ENCODE data around the gene POR. TPM values are rescaled to one million over a fixed set of nuclear protein-coding genes. Genes with fewer than 3 reads are reported as not detected.
A peak's percentile ranks its signal among the peaks of the same experiment; 100 is the strongest.
"Not testable (repeated sequence)": the region's sequence is repeated elsewhere in the genome, so short reads cannot be mapped to it uniquely, and the experiment has no call there.

The POR gene
- total RNA-seq, 1 donor from 2014 or later: 71.5 TPM

DNA sequence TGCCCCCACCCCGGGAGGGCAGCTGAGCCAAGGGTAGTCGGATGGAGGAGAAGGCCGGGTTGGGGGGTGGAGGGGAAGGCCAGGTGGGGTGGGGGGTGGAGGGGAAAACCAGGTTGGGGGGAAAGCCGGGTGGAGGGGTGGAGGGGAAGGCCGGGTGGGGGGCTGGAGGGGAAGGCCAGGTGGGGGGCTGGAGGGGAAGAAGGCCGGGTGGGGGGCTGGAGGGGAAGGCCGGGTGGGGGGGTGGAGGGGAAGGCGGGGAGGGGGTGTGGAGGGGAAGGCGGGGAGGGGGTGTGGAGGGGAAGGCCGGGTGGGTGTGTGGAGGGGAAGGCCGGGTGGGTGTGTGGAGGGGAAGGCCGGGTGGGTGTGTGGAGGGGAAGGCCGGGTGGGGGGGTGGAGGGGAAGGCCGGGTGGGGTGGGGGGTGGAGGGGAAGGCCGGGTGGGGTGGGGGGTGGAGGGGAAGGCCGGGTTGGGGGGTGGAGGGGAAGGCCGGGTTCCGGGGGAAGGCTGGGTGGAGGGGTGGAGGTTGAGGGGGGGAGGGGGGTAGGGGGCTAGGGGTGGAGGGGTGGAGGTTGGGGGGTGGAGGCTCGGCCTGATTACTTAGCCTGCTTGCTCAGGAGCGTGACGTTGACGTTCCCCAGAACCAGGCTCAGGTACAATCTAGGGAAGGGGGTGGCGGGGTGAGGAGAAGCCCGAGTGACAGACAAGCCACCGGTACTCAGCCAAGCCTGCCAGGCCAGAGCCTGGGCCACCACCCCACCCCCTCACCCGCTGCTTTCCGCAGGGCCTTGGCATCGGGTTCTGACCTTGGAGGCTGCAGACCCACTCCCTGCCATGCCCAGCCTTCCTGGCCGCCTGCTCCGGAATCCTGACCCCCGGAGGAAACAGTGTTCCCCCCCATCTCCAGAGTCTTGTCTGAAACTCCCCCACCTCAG is 73.9 kb downstream of the POR start:
- peak; percentile 45 for DNase-seq (ENCODE audit: low spot score)

DNA sequence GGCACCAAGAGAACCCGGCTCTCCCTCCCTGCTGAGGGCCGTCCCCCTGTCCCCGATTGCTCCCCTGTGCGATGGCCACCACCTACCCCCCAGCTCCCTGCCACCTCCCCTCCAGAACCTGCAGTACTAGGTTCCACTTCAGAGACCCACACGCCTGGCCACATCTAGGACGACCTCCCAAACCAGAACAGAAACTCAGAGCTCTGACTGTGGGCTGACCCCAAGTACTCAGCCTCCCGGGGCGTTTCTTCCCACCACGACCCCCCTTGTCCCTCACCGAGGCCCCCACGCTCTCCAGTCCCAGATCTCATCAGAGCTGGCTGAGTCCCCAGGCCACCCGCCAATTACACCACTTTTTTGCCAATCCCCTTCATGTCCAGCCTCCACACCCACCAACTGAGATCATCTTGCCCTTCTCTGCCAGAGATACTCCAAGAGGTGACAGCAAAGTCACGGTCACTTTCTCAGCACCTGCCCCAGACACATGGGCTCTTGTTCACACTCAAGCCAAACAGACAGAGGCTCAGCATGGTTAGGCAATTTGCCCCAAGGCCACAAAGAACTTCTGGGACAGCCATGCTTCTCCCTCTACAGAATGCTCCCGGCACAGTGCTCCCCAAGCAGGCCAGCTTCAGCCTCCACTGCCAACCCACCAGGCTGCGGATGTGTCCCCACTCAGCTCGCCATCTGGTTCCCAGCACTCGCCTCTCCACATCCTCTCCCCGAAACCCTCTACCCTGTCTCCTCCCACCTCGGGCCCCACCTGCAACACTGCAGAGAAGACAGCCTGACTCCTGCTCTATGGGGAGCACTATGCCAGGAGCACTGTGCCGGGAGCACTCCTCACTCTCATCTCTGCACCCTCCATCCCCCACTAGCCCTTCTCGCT is 74.8 kb downstream of the POR start:
- DNase-seq (ENCODE audit: low spot score): no peak

DNA sequence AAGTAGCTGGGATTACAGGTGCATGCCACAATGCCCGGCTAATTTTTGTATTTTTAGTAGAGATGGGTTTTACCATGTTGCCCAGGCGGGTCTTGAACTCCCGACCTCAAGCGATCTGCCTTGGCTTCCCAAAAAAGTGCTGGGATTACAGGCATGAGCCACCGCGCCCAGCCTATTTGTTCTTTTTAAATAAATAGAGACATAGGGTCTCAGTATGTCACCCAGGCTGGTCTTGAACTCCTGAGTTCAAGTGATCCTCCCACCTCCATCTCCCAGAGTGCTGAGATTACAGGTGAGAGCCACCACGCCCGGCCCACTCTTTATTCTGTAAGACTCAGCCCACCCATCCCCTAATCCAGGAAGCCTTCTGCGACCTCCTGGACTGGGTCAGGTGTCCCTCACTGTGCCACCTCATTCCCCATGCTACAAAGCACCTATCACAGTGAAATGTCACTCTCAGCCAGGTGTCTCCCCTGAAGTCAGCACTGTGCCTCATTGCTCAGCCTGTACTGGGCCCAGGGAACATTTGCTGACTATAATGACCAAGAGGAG is 76.7 kb downstream of the POR start:
- no peak for DNase-seq (ENCODE audit: low spot score)

DNA sequence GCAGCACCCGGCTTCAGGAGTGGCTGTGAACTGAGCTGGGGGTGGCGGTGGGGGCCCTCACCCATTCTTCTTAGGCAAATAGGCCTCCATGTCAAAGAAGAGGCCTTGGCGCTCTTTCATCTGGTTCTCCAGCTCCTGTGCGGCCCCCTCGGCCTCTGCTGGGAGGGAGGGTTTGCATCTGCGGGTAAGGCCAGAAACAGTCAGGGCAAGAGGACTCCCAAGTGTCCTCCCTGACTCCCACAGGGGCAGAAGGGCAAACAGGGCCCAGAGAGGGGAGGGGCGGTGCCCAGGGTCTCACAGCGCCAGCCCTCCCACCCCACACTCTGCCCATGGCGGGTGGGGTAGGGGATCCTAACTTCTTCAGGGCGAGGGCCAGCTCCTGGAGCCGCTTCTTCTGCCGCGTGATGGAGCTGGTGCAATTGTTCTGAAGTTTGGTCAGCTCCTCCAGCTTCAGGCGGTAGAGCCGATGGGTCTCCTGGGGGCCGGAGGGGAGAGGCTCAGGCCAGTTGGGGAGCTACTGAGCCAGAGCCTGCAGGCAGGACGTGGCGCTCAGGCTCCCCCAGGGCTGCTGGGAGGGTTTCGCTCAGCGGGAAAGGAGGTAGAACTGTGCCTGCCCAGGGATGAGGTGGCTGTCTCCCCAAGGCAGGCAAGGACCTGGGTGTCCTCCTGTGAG is 77.3 kb downstream of the POR start:
- DNase-seq (ENCODE audit: low spot score): no peak

DNA sequence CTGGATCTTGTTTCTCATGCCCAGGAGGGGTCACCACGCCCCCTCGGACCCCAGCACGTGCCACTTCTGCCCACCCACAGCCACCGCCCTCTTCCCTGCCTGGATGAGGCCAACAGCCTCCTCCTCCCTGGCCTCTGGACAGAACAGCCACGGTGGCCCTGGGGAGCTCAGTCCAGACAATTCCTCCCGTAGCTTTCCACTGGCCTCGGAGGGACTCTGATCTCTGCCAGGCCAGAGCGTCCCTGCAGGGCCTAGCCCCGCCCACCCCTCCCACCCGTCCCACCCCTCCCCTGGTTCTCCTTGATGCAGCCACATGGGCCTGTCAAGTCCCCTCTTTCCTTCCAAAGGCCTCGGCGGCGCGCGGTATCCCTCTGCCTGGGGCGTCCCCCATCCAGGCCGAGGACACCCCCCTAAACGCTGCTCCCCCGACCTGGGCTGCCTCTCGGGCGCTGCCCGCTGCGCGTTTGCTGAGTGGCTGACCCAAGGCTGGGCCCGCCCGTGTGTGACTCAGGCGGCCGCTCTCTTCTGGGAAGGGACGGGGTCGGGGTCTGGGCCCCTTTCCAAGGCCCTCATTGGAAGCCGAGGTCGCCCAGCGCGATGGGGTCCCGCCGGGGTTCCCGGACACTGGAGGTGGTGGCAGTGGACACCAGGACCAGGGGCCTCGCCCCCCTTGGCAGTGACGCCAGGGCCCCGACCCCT is 78.9 kb downstream of the POR start:
- DNase-seq (ENCODE audit: low spot score): peak; percentile 51

DNA sequence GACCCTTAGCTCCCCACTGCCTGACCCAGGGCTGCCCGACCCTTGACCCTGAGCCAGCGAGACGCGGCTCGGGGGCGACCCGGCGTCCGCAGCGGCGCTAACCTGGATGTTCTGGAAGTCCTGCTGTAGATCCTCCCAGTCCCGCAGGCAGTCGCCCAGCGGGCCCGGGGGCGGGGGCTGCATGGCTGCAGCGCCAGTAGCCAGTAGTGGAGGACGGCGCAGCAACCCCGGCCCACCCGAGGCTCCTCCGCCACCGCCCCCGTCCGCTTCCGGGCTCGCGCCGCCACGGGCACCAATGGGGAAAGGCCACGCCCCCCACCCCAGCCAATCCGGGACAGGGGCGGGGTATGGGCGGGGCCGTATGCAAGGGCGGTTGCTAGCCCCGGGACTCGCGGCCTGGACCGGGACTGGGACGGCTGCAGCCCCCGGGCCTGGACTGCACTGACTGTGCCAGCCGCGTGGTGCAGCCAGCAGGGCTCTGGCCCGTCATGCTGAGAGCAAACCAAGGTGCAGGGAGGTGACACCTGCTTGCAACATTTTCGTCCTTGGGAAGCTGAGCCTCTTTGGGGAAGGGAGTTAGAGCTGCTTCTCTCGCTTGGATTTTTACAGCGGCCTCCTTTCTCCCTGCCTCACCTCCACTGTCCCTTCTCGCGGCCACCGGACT is 79.6 kb downstream of the POR start, which contains the start of gene TMEM120A:
Gene TMEM120A, minus strand, starts transcription at position 208 of the 664 bp plus-strand sequence. Its CDS starts 25 bp downstream, at position 183.
- DNase-seq (ENCODE audit: low spot score): peak; percentile 93

DNA sequence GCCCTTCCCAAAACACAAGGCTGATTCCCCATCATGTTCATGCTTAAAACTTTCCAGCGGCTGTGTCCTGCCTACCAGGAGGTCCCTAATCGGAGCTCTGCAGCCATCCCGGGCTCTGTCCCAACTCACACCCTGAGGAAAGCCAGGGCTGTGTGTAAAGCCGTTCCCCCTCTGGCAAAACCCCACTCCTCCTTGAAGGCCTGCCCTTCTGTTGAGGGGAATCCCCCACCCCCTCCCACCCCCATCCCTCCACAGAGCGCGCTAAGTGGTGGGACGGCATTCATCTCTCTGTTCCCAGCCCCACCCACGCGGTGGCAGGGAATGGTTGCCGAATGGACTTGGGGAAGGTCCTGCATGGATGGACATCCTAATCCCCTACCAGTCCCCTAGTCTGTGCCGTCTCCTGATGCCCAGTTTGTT is 80.1 kb downstream of the POR start:
- DNase-seq (ENCODE audit: low spot score): peak; percentile 33

DNA sequence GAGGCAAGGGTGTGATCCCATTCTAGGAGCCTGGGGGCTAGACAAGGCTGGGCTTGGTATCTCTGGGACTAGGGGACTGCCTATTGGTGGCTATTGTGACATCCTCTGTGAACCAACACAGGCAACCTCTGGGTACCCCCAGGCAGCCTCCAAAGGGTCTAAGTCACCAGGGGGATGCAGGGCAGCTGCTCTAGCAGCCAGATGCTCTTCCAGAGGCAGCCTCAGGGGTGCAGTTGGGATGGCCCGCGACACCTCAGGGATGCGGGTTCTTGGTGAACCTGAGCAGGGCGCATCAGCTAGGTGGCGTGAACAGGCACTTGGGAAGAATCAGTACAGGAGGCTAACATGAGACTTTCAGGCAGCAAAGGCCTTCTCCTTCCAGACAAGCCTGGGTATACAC is 81.0 kb downstream of the POR start:
- no peak for DNase-seq (ENCODE audit: low spot score)

DNA sequence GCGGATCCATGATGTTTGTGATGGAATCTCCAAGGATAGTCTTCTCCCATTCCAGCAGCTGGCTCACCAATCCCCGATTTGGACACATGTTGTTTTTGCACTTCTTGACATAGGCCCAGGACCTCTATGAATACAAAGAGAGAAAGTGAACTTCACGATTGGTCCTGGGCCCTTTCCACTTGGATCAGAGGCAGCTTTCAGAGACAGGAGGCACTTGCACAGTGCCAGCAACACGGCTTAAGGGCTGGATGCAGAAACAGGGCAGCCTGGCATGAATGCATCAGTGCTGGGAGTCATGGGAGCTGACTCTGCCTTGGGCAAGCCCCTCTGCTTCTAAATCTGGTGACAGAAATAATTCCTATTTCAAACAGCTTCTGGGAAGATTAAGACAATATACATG is 81.5 kb downstream of the POR start:
- DNase-seq (ENCODE audit: low spot score): no peak

DNA sequence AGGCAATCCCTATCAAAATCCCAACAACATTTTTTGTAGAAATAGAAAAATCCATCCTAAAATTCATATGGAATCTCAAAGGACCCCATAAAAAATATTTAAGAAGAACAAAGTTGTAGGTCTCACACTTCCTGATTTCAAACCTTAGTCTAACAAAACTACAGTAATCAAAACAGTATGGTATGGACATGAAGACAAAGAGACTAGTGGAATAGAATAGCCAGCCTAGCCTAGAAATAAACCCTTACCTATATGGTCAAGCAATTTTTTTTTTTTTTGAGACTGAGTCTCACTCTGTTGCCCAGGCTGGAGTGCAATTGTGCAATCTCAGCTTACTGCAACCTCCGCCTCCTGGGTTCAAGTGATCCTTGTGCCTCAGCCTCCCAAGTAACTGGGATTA is 83.1 kb downstream of the POR start:
- no peak for DNase-seq (ENCODE audit: low spot score)

DNA sequence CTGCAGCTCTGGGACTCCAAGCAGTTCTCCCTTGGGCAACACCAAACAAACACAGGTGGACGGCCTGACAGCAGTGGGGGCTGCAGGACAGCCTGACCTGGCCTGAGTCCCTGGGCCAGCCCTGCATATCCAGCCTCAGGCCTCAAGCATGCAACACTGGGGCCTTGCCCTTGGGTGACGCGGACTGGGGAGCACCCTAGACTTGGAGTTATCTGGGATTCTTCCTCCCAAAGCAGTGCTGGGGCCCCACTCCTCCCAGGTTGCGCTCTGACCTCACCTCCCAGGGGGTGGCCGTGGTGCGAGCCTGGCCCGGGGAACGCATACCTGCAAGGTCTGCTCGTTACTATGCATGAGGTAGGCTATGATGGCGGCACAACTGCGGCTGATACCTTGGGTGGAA is 85.6 kb downstream of the POR start:
- no peak for DNase-seq (ENCODE audit: low spot score)

DNA sequence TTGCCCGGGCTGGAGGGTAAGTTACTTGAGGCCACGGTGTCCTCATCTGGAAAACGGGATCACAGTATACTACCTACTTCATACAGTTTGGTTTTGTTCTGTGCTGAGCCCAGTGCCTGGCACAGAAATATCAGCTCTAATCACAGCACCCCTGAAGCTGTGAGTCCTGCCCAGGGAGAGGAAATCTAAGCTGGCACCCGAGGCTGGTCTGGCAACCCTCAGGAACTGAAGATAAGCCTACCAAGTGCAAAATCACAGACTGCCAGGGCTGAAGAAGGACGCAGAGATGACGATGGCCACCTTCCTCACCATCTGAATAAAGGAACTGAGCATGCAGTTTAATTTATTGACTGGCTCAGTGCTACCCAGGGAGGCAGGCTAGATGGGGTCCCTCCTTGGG is 87.2 kb downstream of the POR start:
- no peak for DNase-seq (ENCODE audit: low spot score)

DNA sequence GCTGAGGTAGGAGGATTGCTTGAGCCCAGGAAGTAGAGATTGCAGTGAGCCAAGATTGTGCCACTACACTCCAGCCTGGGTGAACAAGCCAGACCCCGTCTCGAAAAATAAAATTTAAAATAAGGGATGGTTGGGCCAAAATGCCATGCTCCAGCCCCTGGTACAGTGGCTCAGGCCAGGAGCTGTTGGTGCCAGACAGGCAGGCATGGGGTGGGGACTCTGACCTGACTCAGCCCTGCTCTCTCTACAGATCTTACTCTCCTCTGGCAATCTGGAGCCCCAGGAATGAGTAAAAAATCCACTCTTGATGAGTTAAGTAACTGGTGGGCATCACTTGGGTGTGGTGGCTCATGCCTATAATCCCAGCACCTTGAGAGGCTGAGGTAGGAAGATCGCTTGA is 87.9 kb downstream of the POR start:
- DNase-seq (ENCODE audit: low spot score): no peak

DNA sequence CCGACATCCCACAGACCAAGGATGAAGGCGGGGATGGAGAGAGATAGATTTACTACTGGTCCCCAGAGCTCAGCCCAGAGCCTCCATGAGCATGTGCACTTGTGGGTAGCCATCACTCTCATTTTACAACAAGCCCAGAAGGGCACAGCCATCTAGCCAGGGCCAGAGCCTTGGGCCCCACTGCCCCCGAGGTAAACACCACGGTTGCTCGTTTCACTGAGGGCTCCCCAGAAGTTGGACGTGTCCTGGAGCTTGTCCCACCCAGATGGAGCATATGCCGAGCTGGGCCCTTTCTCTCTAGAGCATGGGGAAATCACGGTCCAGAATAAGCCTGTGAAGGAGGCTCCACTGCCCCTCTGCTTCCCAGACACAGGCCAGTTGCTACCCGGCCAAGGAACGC is 88.4 kb downstream of the POR start:
- DNase-seq (ENCODE audit: low spot score): no peak

DNA sequence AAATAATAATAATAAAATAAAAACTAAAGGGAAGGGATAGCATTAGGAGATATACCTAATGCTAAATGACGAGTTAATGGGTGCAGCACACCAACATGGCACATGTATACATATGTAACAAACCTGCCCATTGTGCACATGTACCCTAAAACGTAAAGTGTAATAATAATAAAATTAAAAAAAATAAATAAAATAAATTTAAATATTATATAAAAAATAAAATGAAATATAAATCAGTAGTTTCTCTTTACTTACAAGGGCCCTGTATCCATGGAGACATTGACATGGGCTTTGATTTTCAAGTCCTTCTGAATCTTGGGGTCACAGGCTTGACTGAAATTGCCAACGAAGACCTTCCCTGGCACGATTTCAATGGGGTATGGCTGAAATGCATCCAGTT is 90.0 kb downstream of the POR start:
- DNase-seq (ENCODE audit: low spot score): not testable (repeated sequence)

DNA sequence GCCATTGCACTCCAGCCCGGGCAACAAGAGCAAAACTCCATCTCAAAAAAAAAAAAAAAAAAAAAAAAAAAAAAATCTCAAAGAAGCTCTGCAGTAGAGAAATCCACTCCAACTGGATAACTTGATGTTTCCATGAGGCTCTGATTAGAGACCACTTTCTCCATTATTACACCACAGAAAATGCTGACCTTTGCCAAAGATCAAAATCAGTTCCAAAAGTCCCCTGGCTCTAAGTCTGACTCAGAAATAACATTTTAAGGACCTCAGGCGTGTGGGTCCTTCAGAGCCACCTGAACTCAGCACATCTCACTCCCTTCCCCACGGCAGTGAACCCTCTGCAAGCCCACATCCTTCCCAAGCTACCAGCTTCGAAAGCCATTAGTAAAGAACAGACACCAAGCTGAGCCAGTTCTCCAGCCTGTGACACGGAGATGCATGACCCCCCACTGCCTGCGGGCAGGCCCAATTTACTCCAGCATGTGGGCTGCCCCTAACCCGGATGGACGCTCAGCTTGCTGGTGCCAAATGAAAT is 93.3 kb downstream of the POR start:
- no peak for DNase-seq (ENCODE audit: low spot score)

DNA sequence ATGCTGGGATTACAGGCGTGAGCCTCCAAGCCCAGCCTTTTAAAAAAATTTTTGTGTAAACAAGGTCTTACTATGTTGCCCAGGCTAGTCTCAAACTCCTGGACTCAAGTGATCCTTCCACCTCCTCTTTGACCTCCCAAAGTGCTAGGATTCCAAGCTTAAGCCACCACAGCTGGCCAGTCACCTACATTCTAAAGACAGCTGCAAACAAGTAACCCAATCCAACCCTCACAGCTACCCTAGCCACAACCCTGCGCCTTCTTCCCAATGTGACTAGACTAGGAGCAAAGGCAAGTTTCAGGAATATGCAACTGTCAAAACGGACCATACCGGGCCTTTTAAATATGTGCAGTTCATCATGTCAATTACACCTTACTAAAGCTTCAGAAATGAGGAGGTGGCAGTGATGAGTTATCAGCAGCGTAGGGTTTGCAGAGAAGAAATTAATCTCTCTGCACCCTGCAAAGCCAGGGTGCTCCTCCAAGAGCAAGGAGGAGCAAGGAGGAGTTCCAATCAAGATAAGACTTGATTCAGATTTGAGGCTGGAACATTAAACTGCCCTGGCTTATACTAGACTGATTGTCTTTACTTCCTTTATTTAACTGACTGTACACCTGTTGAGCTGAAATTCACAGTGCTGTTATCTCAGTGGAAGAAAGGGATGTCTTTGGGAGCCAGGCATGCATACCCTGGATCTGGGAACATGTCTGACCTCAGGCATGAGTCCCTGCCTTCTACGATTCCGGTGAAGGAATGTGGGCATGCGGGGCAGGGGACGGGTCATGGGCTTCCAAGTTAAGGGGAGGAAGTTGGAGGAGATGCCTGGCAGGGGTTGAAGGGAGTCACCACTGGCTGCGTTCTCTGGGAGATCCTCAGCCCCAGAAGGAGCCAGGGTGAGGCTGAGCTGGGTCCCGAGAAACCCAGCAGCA is 95.0 kb downstream of the POR start:
- no peak for DNase-seq (ENCODE audit: low spot score)

DNA sequence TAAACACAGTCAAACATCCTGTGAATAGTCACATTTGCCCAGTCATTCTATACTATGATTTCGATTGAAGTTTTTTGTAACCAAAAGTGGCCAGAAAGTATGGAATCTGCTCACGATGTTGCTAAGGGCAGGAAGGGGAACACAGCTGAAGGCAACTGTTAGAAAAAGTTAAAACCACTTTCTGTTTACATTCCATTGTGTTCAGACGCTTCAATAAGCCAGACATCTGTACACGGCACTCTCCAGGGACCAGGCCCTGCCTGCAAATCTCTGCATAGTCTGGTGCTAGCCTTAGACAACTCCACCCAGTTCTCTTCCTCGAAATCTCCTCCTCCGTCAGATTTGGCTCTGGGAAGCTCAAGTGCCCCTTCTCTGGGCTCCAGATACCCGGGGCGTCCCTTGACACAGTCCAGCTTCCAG is 96.5 kb downstream of the POR start:
- peak; percentile 89 for DNase-seq (ENCODE audit: low spot score)

All from umbilical cord (tissue), 2 donors.